A549 (cell line): Measurements from ENCODE around the gene FGD4. TPM values are rescaled to one million over a fixed set of nuclear protein-coding genes. Genes with fewer than 3 reads are reported as not detected.
A peak's percentile ranks its signal among the peaks of the same experiment; 100 is the strongest.

Experiments
- ATAC-seq, 2 experiments: fragments of 200-7000 bp in 1 of 2; fragments of >200 bp in 1 of 2; cut with Nextera tagmentation in 1 of 2; cut with Tn5 transposase in 1 of 2; 3 replicates each; pipeline versions ENCODE4 v1.8.0 to v1.9.1; 2018 to 2020; ENCODE audit warnings: mild to moderate bottlenecking in 1 of 2, moderate library complexity in 1 of 2
- CTCF ChIA-PET: fragments of 300-600 bp; sonication (Branson Sonifier 250); formaldehyde crosslinking; extraction: SDS; loops from one replicate; lab custom pipeline; 2021; ENCODE audit warnings: antibody characterized with exemption, inconsistent platforms; lab: Yijun Ruan, JAX
- POLR2A ChIA-PET: fragments of 350-600 bp; formaldehyde crosslinking; extraction: SDS; loops from one replicate; lab custom pipeline; 2021; ENCODE audit warnings: antibody characterized with exemption, inconsistent platforms; lab: Yijun Ruan, JAX
- DNase-seq, 2 experiments: peaks; one replicate each; pipeline versions ENCODE4 v3.0.0 to v3.0.0-alpha.2; 2011 to 2016; ENCODE audit warnings: low read depth in 1 of 2, low spot score in 1 of 2
- FAIRE-seq: peaks from 2 replicates; lab custom pipeline; 2011; peaks lifted over from hg19 to GRCh38; lab: Jason Lieb, UNC
- H3K27ac ChIP-seq, 2 experiments: fragments of >200 bp; sonication (Bioruptor Twin); formaldehyde crosslinking; 3 replicates each; pipeline ENCODE4 v1.5.1; 2016 to 2017
- H3K4me1 ChIP-seq: fragments of >200 bp; sonication (Bioruptor Twin); formaldehyde crosslinking; 3 replicates; pipeline ENCODE4 v1.6.1; 2016
- H3K4me2 ChIP-seq: fragments of >200 bp; sonication (Bioruptor Twin); formaldehyde crosslinking; 3 replicates; pipeline ENCODE4 v1.6.1; 2016
- H3K4me3 ChIP-seq: fragments of >200 bp; sonication (Bioruptor Twin); formaldehyde crosslinking; 3 replicates; pipeline ENCODE4 v1.5.1; 2016
- H3K9me3 ChIP-seq: fragments of >200 bp; sonication (Bioruptor Twin); formaldehyde crosslinking; 3 replicates; pipeline ENCODE4 v1.6.1; 2016
- BHLHE40 ChIP-seq: IDR thresholded peaks from 2 replicates; pipeline ENCODE4 v1.6.1; 2012; ENCODE audit warnings: low read depth, low read length, inconsistent platforms
- CBX8 ChIP-seq: fragments of 200-600 bp; sonication (generic); IDR thresholded peaks from 2 replicates; pipeline ENCODE4 v1.6.1; 2016
- CEBPB ChIP-seq, 2 experiments: fragments of >200 bp in 1 of 2; sonication (Bioruptor Twin) in 1 of 2; formaldehyde crosslinking in 1 of 2; IDR thresholded peaks; 2 replicates each; pipeline ENCODE4 v1.6.1; 2012 to 2016
- CHD4 ChIP-seq: fragments of 200-600 bp; sonication (generic); IDR thresholded peaks from 2 replicates; pipeline ENCODE4 v1.6.1; 2016; ENCODE audit warnings: antibody characterized with exemption, mild to moderate bottlenecking, borderline replicate concordance
- CTCF ChIP-seq: fragments of >200 bp; sonication (Bioruptor Twin); formaldehyde crosslinking; IDR thresholded peaks from 3 replicates; pipeline ENCODE4 v1.5.1; 2016
- EHF ChIP-seq: fragments of 250-450 bp; sonication (Bioruptor Pico); IDR thresholded peaks from 2 replicates; pipeline ENCODE4 v1.5.0; 2020; ENCODE audit warnings: mild to moderate bottlenecking
- EHMT2 ChIP-seq: fragments of 200-600 bp; sonication (generic); IDR thresholded peaks from 2 replicates; pipeline ENCODE4 v1.6.1; 2016; ENCODE audit warnings: antibody characterized with exemption, low read depth, mild to moderate bottlenecking, moderate library complexity
- ELK1 ChIP-seq: fragments of 150-350 bp; IDR thresholded peaks from 2 replicates; pipeline ENCODE4 v1.6.1; 2014; ENCODE audit warnings: low read depth, mild to moderate bottlenecking, low read length
- EP300 ChIP-seq, 2 experiments: fragments of >200 bp; sonication (Bioruptor Twin); formaldehyde crosslinking; IDR thresholded peaks; 2 replicates in 1 of 2; 3 replicates in 1 of 2; pipeline ENCODE4 v1.6.1; 2016 to 2017
- ESRRA ChIP-seq: fragments of 150-350 bp; IDR thresholded peaks from 2 replicates; pipeline ENCODE4 v1.6.1; 2014; ENCODE audit warnings: mild to moderate bottlenecking, low read length, borderline replicate concordance
- FOSL2 ChIP-seq, 2 experiments: fragments of 450-650 bp in 1 of 2; fragments of >200 bp in 1 of 2; sonication (Bioruptor Twin) in 1 of 2; formaldehyde crosslinking; IDR thresholded peaks; 2 replicates each; pipeline versions ENCODE4 v1.5.0 to v1.6.1; 2016 to 2020; ENCODE audit warnings: mild to moderate bottlenecking in 1 of 2, moderate library complexity in 1 of 2
- GATA3 ChIP-seq: IDR thresholded peaks from 2 replicates; pipeline ENCODE4 v1.6.1; 2012; ENCODE audit warnings: borderline replicate concordance
- HDAC2 ChIP-seq: fragments of 200-600 bp; sonication (generic); IDR thresholded peaks from 2 replicates; pipeline ENCODE4 v1.6.1; 2016
- HOXA7 ChIP-seq: fragments of 250-450 bp; sonication (Bioruptor Pico); IDR thresholded peaks from 2 replicates; pipeline ENCODE4 v1.5.0; 2020; ENCODE audit warnings: mild to moderate bottlenecking, moderate library complexity
- HOXB13 ChIP-seq: fragments of 250-450 bp; sonication (Bioruptor Pico); IDR thresholded peaks from 2 replicates; pipeline ENCODE4 v1.5.0; 2020; ENCODE audit warnings: low read depth, mild to moderate bottlenecking, moderate library complexity
- JUN ChIP-seq, 2 experiments: fragments of >200 bp; sonication (Bioruptor Twin); formaldehyde crosslinking; IDR thresholded peaks; 2 replicates in 1 of 2; 3 replicates in 1 of 2; pipeline ENCODE4 v1.6.1; 2016 to 2017
- JUNB ChIP-seq: fragments of >200 bp; sonication (Bioruptor Twin); formaldehyde crosslinking; IDR thresholded peaks from 2 replicates; pipeline ENCODE4 v1.6.1; 2016
- KDM1A ChIP-seq: fragments of 200-600 bp; sonication (generic); IDR thresholded peaks from 2 replicates; pipeline ENCODE4 v1.6.1; 2016; ENCODE audit warnings: low read depth, mild to moderate bottlenecking
- MAFK ChIP-seq: fragments of 450-650 bp; IDR thresholded peaks from 2 replicates; pipeline ENCODE4 v1.6.1; 2014; ENCODE audit not compliant: partially characterized antibody
- NFE2L2 ChIP-seq: fragments of 150-350 bp; conservative IDR thresholded peaks from 2 replicates; pipeline ENCODE4 v1.6.1; 2014; ENCODE audit warnings: low read length
- POLR2A ChIP-seq: IDR thresholded peaks from 2 replicates; pipeline ENCODE4 v1.6.1; 2012; ENCODE audit warnings: mild to moderate bottlenecking, low read length
- POLR2AphosphoS2 ChIP-seq: conservative IDR thresholded peaks from 2 replicates; pipeline ENCODE4 v1.6.1; 2012; ENCODE audit warnings: low read length, improper control_type of control experiment, inconsistent platforms
- RCOR1 ChIP-seq: fragments of 150-350 bp; IDR thresholded peaks from 2 replicates; pipeline ENCODE4 v1.6.1; 2014; ENCODE audit warnings: antibody characterized with exemption, low read length, low read depth
- RNF2 ChIP-seq: fragments of 200-600 bp; sonication (generic); IDR thresholded peaks from 2 replicates; pipeline ENCODE4 v1.6.1; 2016; ENCODE audit warnings: low read depth, mild to moderate bottlenecking, antibody characterized with exemption, moderate library complexity, borderline replicate concordance
- SREBF2 ChIP-seq: fragments of 450-650 bp; IDR thresholded peaks from 2 replicates; pipeline ENCODE4 v1.6.1; 2014; ENCODE audit warnings: mild to moderate bottlenecking, moderate library complexity
- TFCP2L1 ChIP-seq: fragments of 250-450 bp; sonication (Bioruptor Pico); IDR thresholded peaks from 2 replicates; pipeline ENCODE4 v1.5.0; 2021; ENCODE audit warnings: mild to moderate bottlenecking
- ZSCAN20 ChIP-seq: fragments of 250-450 bp; sonication (Bioruptor Pico); IDR thresholded peaks from 2 replicates; pipeline ENCODE4 v1.8.0; 2022; ENCODE audit warnings: mild to moderate bottlenecking, moderate library complexity
- WGBS: methylation state at CpG from one replicate; pipeline ENCODE4 v1.1.6; 2017; ENCODE audit errors: missing lambda C conversion rate; 5-methylcytosine and 5-hydroxymethylcytosine counted together
- polyA plus RNA-seq, 4 experiments: library from polyadenylated mRNA; depleted of rRNA in 3 of 4; stranded (reverse); fragments of >200 nt; fragmentation: RNase III in 1 of 4; extraction: RNeasy Plus Mini Kit Qiagen cat#74134 plus additional on column Dnase treatment in 1 of 4; gene quantifications; 2 replicates in 3 of 4; 3 replicates in 1 of 4; pipeline ENCODE4 v1.2.3, GENCODE V29; 2011 to 2017
- TF ChIP-seq, protein P1 (sequence below): fragments of >200 bp; sonication (Bioruptor Twin); formaldehyde crosslinking; IDR thresholded peaks from 2 replicates; pipeline ENCODE4 v1.6.1; 2016
- TF ChIP-seq, protein P2 (sequence below): fragments of >200 bp; sonication (Bioruptor Twin); formaldehyde crosslinking; IDR thresholded peaks from 3 replicates; pipeline ENCODE4 v1.6.1; 2016

The FGD4 gene
- polyA plus RNA-seq, 2 of the 4 experiments (the other 2 are of a cell fraction): 2.2 to 6.0 TPM

- POLR2A ChIA-PET: no interaction called here
- WGBS: 44% methylated on average over 2 of the region's 2 CpGs
- no peaks in the 10 kb centered on the region for H3K9me3 ChIP-seq
- H3K4me2 ChIP-seq: peak overlapping the region; percentile 56
- H3K27ac ChIP-seq: peak overlapping the region; percentile 62 to 76
- H3K4me3 ChIP-seq: no peak overlapping the region
- ATAC-seq (peak; percentile 47 to 81; a peak in 4 of 6 replicates), DNase-seq (peak in 1 of 2 experiments; percentile 37), FAIRE-seq (peak; percentile 7)
- TF ChIP-seq JUN (IDR thresholded peaks at IDR 0.05) (no peak), EP300 (IDR thresholded peaks at IDR 0.05) (0 out of 5 replicates have a peak, but pooled peaks of 1 of the 2 experiments have one; percentile 19), GATA3 (no peak)
- CTCF ChIA-PET: interaction anchor here (1.1 to 1.4 kb wide), 2 partner anchors 16 to 91 kb away, joined by 3 to 4 read pairs; no protein-coding TSS in a partner anchor
- H3K4me1 ChIP-seq: peaks cover 46% of the 10 kb centered on the region
Observed at GRCh38 chr12:32566663-32567295, 167.4 kb downstream of the FGD4 start.

GRCh38 chr12:32567296-32567674 is 167.9 kb downstream of the FGD4 start:
- H3K9me3 ChIP-seq: no peaks in the 10 kb centered on the region
- DNase-seq (no peak), FAIRE-seq (no peak), ATAC-seq (peak; percentile 35 to 59; a peak in 3 of 6 replicates)
- peak overlapping the region; percentile 62 to 76 for H3K27ac ChIP-seq
- POLR2A ChIA-PET: no interaction called here
- no peak overlapping the region for H3K4me3 ChIP-seq
- TF ChIP-seq, protein P1, sequence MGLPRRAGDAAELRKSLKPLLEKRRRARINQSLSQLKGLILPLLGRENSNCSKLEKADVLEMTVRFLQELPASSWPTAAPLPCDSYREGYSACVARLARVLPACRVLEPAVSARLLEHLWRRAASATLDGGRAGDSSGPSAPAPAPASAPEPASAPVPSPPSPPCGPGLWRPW: no peak
- TF ChIP-seq, protein P2, sequence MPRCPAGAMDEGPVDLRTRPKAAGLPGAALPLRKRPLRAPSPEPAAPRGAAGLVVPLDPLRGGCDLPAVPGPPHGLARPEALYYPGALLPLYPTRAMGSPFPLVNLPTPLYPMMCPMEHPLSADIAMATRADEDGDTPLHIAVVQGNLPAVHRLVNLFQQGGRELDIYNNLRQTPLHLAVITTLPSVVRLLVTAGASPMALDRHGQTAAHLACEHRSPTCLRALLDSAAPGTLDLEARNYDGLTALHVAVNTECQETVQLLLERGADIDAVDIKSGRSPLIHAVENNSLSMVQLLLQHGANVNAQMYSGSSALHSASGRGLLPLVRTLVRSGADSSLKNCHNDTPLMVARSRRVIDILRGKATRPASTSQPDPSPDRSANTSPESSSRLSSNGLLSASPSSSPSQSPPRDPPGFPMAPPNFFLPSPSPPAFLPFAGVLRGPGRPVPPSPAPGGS: no peak
- no peak for TF ChIP-seq HOXB13 (CRISPR knock-in tag)
- TF ChIP-seq BHLHE40: no peak
- no peak for TF ChIP-seq POLR2AphosphoS2
- TF ChIP-seq RCOR1: no peak
- H3K4me2 ChIP-seq: peak overlapping the region; percentile 56
- CTCF ChIA-PET: interaction anchor here (1.4 kb wide), 1 partner anchor 90 kb away, joined by 4 read pairs; no protein-coding TSS in a partner anchor
- peaks cover 46% of the 10 kb centered on the region for H3K4me1 ChIP-seq
- 78% methylated on average over 6 of the region's 6 CpGs for WGBS

- ATAC-seq: peak; percentile 79 to 81
- Histone ChIP-seq H3K4me3 (no peak overlapping the region), H3K4me2 (peak overlapping the region; percentile 56), H3K4me1 (peaks cover 46% of the 10 kb centered on the region), H3K9me3 (no peaks in the 10 kb centered on the region), H3K27ac (peak overlapping the region; percentile 11 to 62; a peak in 4 of 6 replicates)
- ChIA-PET CTCF (interaction anchor here (0.9 kb wide), 1 partner anchor 111 kb away, joined by 3 read pairs; no protein-coding TSS in a partner anchor), POLR2A (no interaction called here)
- no peak for TF ChIP-seq SREBF2
- no peak for TF ChIP-seq RCOR1
- TF ChIP-seq KDM1A: no peak
- TF ChIP-seq CBX8: no peak
- TF ChIP-seq ZSCAN20 (CRISPR knock-in tag): no peak
- TF ChIP-seq TFCP2L1 (CRISPR knock-in tag): no peak
- no peak for TF ChIP-seq HDAC2
- TF ChIP-seq EHF (CRISPR knock-in tag): no peak
- peak; percentile 63 for TF ChIP-seq JUNB
- no peak for TF ChIP-seq ESRRA
- 0 out of 4 replicates have a peak, but pooled peaks of 1 of the 2 experiments have one; percentile 10 for TF ChIP-seq CEBPB (IDR thresholded peaks at IDR 0.05)
- TF ChIP-seq CHD4: no peak
- no peak for TF ChIP-seq EHMT2
- TF ChIP-seq FOSL2 (IDR thresholded peaks at IDR 0.05): 0 out of 2 replicates have a peak, but pooled peaks have one; percentile 17
- TF ChIP-seq FOSL2 (CRISPR knock-in tag; IDR thresholded peaks at IDR 0.05): peak; percentile 63
- TF ChIP-seq HOXA7 (CRISPR knock-in tag): no peak
- no peak for TF ChIP-seq POLR2A
- TF ChIP-seq MAFK: no peak
- no peak for TF ChIP-seq CTCF
- no peak for TF ChIP-seq RNF2
- no peak for TF ChIP-seq EP300 (IDR thresholded peaks at IDR 0.05)
- TF ChIP-seq ELK1: no peak
- TF ChIP-seq GATA3: no peak
- no peak for TF ChIP-seq NFE2L2
- 9% methylated on average over 1 of the region's 1 CpG for WGBS
- DNase-seq: peak; percentile 15 to 61
- no peak for FAIRE-seq
Observed at GRCh38 chr12:32568228-32568627, 168.9 kb downstream of the FGD4 start.
